ENCODE results near the gene CLN3. TPM values are rescaled to one million over a fixed set of nuclear protein-coding genes. Genes with fewer than 3 reads are reported as not detected.
"Not testable (repeated sequence)": the region's sequence is repeated elsewhere in the genome, so short reads cannot be mapped to it uniquely, and the experiment has no call there.

The CLN3 gene
- total RNA-seq, 4 donors from 2014 or later: 32.2 to 52.7 (median 43.6) TPM

GRCh38 chr16:28492511-28492910, 637 bp upstream of the CLN3 start:
- no peak for TF ChIP-seq POLR2A (IDR thresholded peaks at IDR 0.05)
- TF ChIP-seq, protein P1, sequence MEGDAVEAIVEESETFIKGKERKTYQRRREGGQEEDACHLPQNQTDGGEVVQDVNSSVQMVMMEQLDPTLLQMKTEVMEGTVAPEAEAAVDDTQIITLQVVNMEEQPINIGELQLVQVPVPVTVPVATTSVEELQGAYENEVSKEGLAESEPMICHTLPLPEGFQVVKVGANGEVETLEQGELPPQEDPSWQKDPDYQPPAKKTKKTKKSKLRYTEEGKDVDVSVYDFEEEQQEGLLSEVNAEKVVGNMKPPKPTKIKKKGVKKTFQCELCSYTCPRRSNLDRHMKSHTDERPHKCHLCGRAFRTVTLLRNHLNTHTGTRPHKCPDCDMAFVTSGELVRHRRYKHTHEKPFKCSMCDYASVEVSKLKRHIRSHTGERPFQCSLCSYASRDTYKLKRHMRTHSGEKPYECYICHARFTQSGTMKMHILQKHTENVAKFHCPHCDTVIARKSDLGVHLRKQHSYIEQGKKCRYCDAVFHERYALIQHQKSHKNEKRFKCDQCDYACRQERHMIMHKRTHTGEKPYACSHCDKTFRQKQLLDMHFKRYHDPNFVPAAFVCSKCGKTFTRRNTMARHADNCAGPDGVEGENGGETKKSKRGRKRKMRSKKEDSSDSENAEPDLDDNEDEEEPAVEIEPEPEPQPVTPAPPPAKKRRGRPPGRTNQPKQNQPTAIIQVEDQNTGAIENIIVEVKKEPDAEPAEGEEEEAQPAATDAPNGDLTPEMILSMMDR (IDR thresholded peaks at IDR 0.05): no peak
- intact Hi-C loops (cut with DNase I; ENCODE audit: low total_unique reads): loop anchor here (5.0 kb wide), 1 partner anchor 40 kb away; no protein-coding TSS in a partner anchor
- DNase-seq (ENCODE audit: low spot score in 2 of 2): no peak
- WGBS, 2 donors: 43 to 50% methylated on average over 4 of the region's 4 CpGs
- H3K4me3 ChIP-seq (ENCODE audit: low read depth, poor library complexity, severe bottlenecking): no peak overlapping the region

GRCh38 chr16:28491230-28491969, 474 bp downstream of the CLN3 start:
- TF ChIP-seq, protein P1 (IDR thresholded peaks at IDR 0.05): no peak
- 1% methylated on average over 28 to 33 of the region's 42 CpGs for WGBS, 2 donors
- peak; percentile 48 to 90 for DNase-seq (ENCODE audit: low spot score in 2 of 2)
- intact Hi-C loops (cut with DNase I; ENCODE audit: low total_unique reads): loop anchor here (5.0 kb wide), 1 partner anchor 41 kb away; no protein-coding TSS in a partner anchor
- peak overlapping the region; percentile 98 for H3K4me3 ChIP-seq (ENCODE audit: low read depth, poor library complexity, severe bottlenecking)

- 96 to 99% methylated on average over 5 of the region's 5 CpGs for WGBS, 2 donors
- intact Hi-C loops (cut with DNase I; ENCODE audit: low total_unique reads): no loop called here
- no peak overlapping the region for H3K4me3 ChIP-seq (ENCODE audit: low read depth, poor library complexity, severe bottlenecking)
- TF ChIP-seq, protein P1 (IDR thresholded peaks at IDR 0.05): no peak
- TF ChIP-seq POLR2A (IDR thresholded peaks at IDR 0.05): no peak
- no peak for DNase-seq (ENCODE audit: low spot score in 2 of 2)
Measured at GRCh38 chr16:28486266-28486665, 5.6 kb downstream of the CLN3 start.

GRCh38 chr16:28483361-28483760, 8.5 kb downstream of the CLN3 start:
- H3K4me3 ChIP-seq (ENCODE audit: low read depth, poor library complexity, severe bottlenecking); intact Hi-C loops (cut with DNase I; ENCODE audit: low total_unique reads); DNase-seq (ENCODE audit: low spot score in 2 of 2): not testable (repeated sequence)
- 92 to 95% methylated on average over 5 of the region's 5 CpGs for WGBS, 2 donors

DNA sequence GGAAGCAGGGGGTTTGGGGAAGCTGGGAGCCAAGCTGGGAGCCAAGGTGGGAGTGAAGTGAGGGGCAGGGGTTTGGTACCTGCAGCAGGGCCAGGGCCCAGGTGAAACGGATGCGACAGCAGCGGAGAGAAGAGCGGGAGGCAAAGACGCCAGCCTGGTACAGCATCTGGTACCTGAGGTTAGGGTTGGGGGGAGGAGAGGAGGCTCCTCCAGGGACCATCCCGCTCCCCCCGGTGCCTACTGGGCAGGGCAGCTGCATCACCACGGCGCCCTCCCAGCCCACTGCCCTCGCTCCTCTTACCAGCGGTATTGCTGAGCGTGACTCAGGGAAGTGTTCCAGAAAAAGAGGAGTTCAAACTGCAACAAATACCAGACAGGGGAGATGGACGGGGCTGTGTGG, 9.8 kb downstream of the CLN3 start:
- whole genome bisulfite sequencing, 2 donors: 95 to 97% methylated on average over 13 of the region's 13 CpGs
- TF ChIP-seq POLR2A (IDR thresholded peaks at IDR 0.05): no peak
- TF ChIP-seq, protein P1 (IDR thresholded peaks at IDR 0.05): no peak
- intact Hi-C loops (cut with DNase I; ENCODE audit: low total_unique reads): no loop called here
- no peak overlapping the region for H3K4me3 ChIP-seq (ENCODE audit: low read depth, poor library complexity, severe bottlenecking)
- DNase-seq (ENCODE audit: low spot score in 2 of 2): no peak

DNA sequence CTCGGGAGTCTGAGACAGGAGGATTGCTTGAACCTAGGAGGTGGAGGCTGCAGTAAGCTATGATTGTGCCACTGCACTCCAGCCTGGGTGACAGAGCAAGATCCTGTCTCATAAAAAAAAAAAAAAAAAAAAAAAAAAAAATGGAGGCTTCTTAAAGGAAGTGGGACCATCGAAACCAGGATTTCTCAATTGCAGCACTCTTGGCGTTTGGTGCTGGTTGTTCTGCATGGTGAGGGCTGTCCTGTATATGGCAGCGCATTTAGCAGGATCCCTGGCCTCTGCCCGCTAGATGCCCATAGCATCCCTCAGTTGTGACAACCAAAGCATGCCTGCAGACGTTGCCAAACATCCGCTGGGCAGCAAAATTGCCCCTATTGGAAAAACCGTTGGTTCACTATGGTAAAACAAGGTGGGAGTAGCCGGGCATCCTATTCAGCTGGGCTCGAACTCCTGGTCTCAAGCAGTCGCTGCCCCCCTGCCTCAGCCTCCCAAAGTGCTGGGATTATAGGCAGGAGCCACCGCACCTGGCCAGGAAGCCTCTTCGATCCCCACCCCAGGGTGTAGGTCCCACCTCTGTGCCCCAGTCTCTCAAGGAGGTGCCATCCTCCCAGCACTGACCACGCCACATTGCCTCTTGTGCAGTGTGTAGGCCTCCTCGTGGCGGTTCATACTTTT, 13.2 kb downstream of the CLN3 start:
- intact Hi-C loops (cut with DNase I; ENCODE audit: low total_unique reads): no loop called here
- WGBS, 2 donors: 93 to 97% methylated on average over 16 of the region's 16 CpGs
- no peak overlapping the region for H3K4me3 ChIP-seq (ENCODE audit: low read depth, poor library complexity, severe bottlenecking)
- DNase-seq (ENCODE audit: low spot score in 2 of 2): no peak
- TF ChIP-seq, protein P1 (IDR thresholded peaks at IDR 0.05): no peak
- TF ChIP-seq POLR2A (IDR thresholded peaks at IDR 0.05): no peak

All from lower leg skin (tissue), 4 donors.